Fibroblast of gingiva (primary cell): ENCODE data around the gene SH3PXD2A.

Source experiments
- DNase-seq: peaks from one replicate; pipeline ENCODE4 v3.0.0-alpha.2; 2011; ENCODE audit warnings: low read depth

Gene SH3PXD2A

GRCh38 chr10:103720964-103721335 lies 134.4 kb downstream of the SH3PXD2A start:
- no peak for DNase-seq

GRCh38 chr10:103720328-103720963 lies 134.9 kb downstream of the SH3PXD2A start:
- DNase-seq: no peak

- DNase-seq: no peak
Measured at GRCh38 chr10:103719036-103719435, 136.3 kb downstream of the SH3PXD2A start.

- DNase-seq: no peak
Measured at GRCh38 chr10:103718247-103718620, 137.1 kb downstream of the SH3PXD2A start.

- DNase-seq: no peak
Measured at GRCh38 chr10:103717341-103718246, 137.8 kb downstream of the SH3PXD2A start.

- no peak for DNase-seq
Measured at GRCh38 chr10:103716206-103717160, 138.9 kb downstream of the SH3PXD2A start.

GRCh38 chr10:103715430-103715829 lies 139.9 kb downstream of the SH3PXD2A start:
- DNase-seq: peak; percentile 40

GRCh38 chr10:103714232-103714891 lies 141.0 kb downstream of the SH3PXD2A start:
- no peak for DNase-seq

- no peak for DNase-seq
Measured at GRCh38 chr10:103713676-103714075, 141.7 kb downstream of the SH3PXD2A start.

- DNase-seq: peak; percentile 63
Measured at GRCh38 chr10:103712898-103713498, 142.4 kb downstream of the SH3PXD2A start.

- DNase-seq: no peak
Measured at GRCh38 chr10:103712146-103712545, 143.2 kb downstream of the SH3PXD2A start.

GRCh38 chr10:103711351-103711994 lies 143.9 kb downstream of the SH3PXD2A start:
- no peak for DNase-seq

GRCh38 chr10:103710490-103710889 lies 144.9 kb downstream of the SH3PXD2A start:
- DNase-seq: no peak

- peak; percentile 27 for DNase-seq
Measured at GRCh38 chr10:103709341-103709920, 145.9 kb downstream of the SH3PXD2A start.

GRCh38 chr10:103708627-103709288 lies 146.6 kb downstream of the SH3PXD2A start:
- DNase-seq: no peak

- DNase-seq: no peak
Measured at GRCh38 chr10:103707956-103708626, 147.3 kb downstream of the SH3PXD2A start.

- no peak for DNase-seq
Measured at GRCh38 chr10:103706762-103707161, 148.6 kb downstream of the SH3PXD2A start.

GRCh38 chr10:103706047-103706446 lies 149.3 kb downstream of the SH3PXD2A start:
- DNase-seq: no peak
